Endothelial cell of umbilical vein (primary cell): ENCODE measurements around the gene GNGT2. TPM values are rescaled to one million over a fixed set of nuclear protein-coding genes. Genes with fewer than 3 reads are reported as not detected.

Source experiments
- BruUV-seq: library from RNA; stranded (reverse); fragments of 400-500 nt; replicated peaks from 2 replicates; lab custom pipeline; 2021; lab: Mats Ljungman, UMichigan
- CTCF ChIA-PET: fragments of 300-600, 350-600 bp; sonication (Branson Sonifier 250); formaldehyde crosslinking; loops from one replicate; lab custom pipeline; 2021; ENCODE audit warnings: antibody characterized with exemption, inconsistent platforms; lab: Charles Lee
- POLR2A ChIA-PET: fragments of 300-600, 350-600 bp; sonication (Branson Sonifier 250); formaldehyde crosslinking; loops from one replicate; lab custom pipeline; 2021; ENCODE audit warnings: antibody characterized with exemption, inconsistent platforms; lab: Charles Lee
- DNase-seq: peaks from one replicate; pipeline ENCODE4 v3.0.0-alpha.2; 2011; ENCODE audit warnings: low read depth, low spot score
- FAIRE-seq: peaks from 2 replicates; lab custom pipeline; 2011; peaks lifted over from hg19 to GRCh38; lab: Jason Lieb, UNC
- H2AFZ ChIP-seq: 2 replicates; pipeline ENCODE4 v1.6.0; 2012; ENCODE audit warnings: low read depth, low read length, control low read depth, inconsistent platforms
- H3K27ac ChIP-seq: 2 replicates; pipeline ENCODE4 v1.5.1; 2011; ENCODE audit warnings: low read depth, mild to moderate bottlenecking, control low read depth, low read length, moderate library complexity; ENCODE audit not compliant: insufficient read depth
- H3K27me3 ChIP-seq, 2 experiments: 2 replicates each; pipeline versions ENCODE4 v1.6.0 to v1.6.1; 2011; ENCODE audit warnings: low read length in 2 of 2, mixed read lengths in 1 of 2; ENCODE audit not compliant: control insufficient read depth in 2 of 2, insufficient read depth in 2 of 2
- H3K36me3 ChIP-seq, 2 experiments: 2 replicates in 1 of 2; 3 replicates in 1 of 2; pipeline ENCODE4 v1.5.1; 2011; ENCODE audit warnings: low read length in 2 of 2, mild to moderate bottlenecking in 1 of 2, moderate library complexity in 1 of 2; ENCODE audit not compliant: control insufficient read depth in 2 of 2, insufficient read depth in 2 of 2; ENCODE audit errors: extremely low read depth in 1 of 2
- H3K4me1 ChIP-seq: 3 replicates; pipeline ENCODE4 v1.5.1; 2011; ENCODE audit warnings: mild to moderate bottlenecking, low read length; ENCODE audit not compliant: control insufficient read depth, insufficient read depth; ENCODE audit errors: extremely low read depth
- H3K4me2 ChIP-seq: 2 replicates; pipeline ENCODE4 v1.6.1; 2011; ENCODE audit warnings: low read length, control low read depth, mixed read lengths; ENCODE audit not compliant: insufficient read depth
- H3K4me3 ChIP-seq, 3 experiments: fragments of 200-600 bp in 1 of 3; sonication (generic), shearing (Covaris generic) in 1 of 3; replicated peaks in 1 of 3; 2 replicates each; pipeline ENCODE4 v1.5.1; 2011 to 2016; ENCODE audit warnings: control low read depth in 3 of 3, low read length in 3 of 3, mild to moderate bottlenecking in 2 of 3, inconsistent platforms in 1 of 3, low read depth in 1 of 3, moderate library complexity in 1 of 3; ENCODE audit not compliant: insufficient read depth in 1 of 3
- H3K79me2 ChIP-seq: 2 replicates; pipeline ENCODE4 v1.6.0; 2012; ENCODE audit warnings: low read length, inconsistent platforms; ENCODE audit not compliant: control insufficient read depth, insufficient read depth
- H3K9ac ChIP-seq: replicated peaks from 2 replicates; pipeline ENCODE3; 2011; ENCODE audit warnings: low read length, control low read depth; ENCODE audit not compliant: insufficient read depth; ENCODE audit errors: extremely low read depth
- H3K9me1 ChIP-seq: replicated peaks from 3 replicates; pipeline ENCODE4 v1.6.0; 2011; ENCODE audit warnings: mild to moderate bottlenecking, low read length; ENCODE audit not compliant: control insufficient read depth, insufficient read depth; ENCODE audit errors: extremely low read depth
- H3K9me3 ChIP-seq: replicated peaks from 2 replicates; pipeline ENCODE4 v1.5.1; 2012; ENCODE audit warnings: low read length, inconsistent platforms; ENCODE audit not compliant: control insufficient read depth, insufficient read depth
- H4K20me1 ChIP-seq: replicated peaks from 2 replicates; pipeline ENCODE3; 2011; ENCODE audit warnings: mild to moderate bottlenecking, low read length; ENCODE audit not compliant: control insufficient read depth, insufficient read depth; ENCODE audit errors: extremely low read depth
- EZH2 ChIP-seq: IDR thresholded peaks from 2 replicates; pipeline ENCODE4 v1.6.1; 2012; ENCODE audit warnings: borderline replicate concordance, low read depth, mild to moderate bottlenecking, moderate library complexity, low read length, inconsistent platforms; ENCODE audit not compliant: severe bottlenecking
- FOS ChIP-seq: IDR thresholded peaks from 2 replicates; pipeline ENCODE4 v1.6.1; 2011; ENCODE audit warnings: mild to moderate bottlenecking, low read length, moderate library complexity, borderline replicate concordance; ENCODE audit not compliant: insufficient read depth
- GATA2 ChIP-seq: IDR thresholded peaks from 2 replicates; pipeline ENCODE4 v1.7.0; 2011; ENCODE audit warnings: low read depth, mild to moderate bottlenecking, moderate library complexity, mixed read lengths, low read length; ENCODE audit not compliant: insufficient read length, insufficient read depth
- JUN ChIP-seq: IDR thresholded peaks from 2 replicates; pipeline ENCODE4 v1.6.1; 2011; ENCODE audit warnings: borderline replicate concordance, low read depth; ENCODE audit not compliant: insufficient read length, insufficient read depth
- MYC ChIP-seq: IDR thresholded peaks from one replicate; pipeline ENCODE4 v1.6.1; 2011; ENCODE audit warnings: mild to moderate bottlenecking, low read depth, low read length
- POLR2A ChIP-seq: IDR thresholded peaks from 2 replicates; pipeline ENCODE4 v1.6.1; 2012; ENCODE audit warnings: low read depth, mild to moderate bottlenecking, control low read depth, low read length
- POLR2AphosphoS5 ChIP-seq: IDR thresholded peaks from 2 replicates; pipeline ENCODE4 v1.6.1; 2012; ENCODE audit warnings: low read depth, mild to moderate bottlenecking, control low read depth, low read length, moderate library complexity; ENCODE audit not compliant: insufficient read depth
- dilution Hi-C: fragments of 300-500 bp; cut with MboI; formaldehyde crosslinking; loops from one replicate; pipeline ENCODE4 v1.15.0; 2019; ENCODE audit warnings: low sequenced_read_pairs; ENCODE audit not compliant: extremely low pct_ligation_motif_present
- intact Hi-C: fragments of 100-400 bp; cut with micrococcal nuclease; formaldehyde crosslinking; loops from one replicate; pipeline ENCODE4 v1.10.0; 2022
- polyA plus RNA-seq, 4 experiments: library from polyadenylated mRNA; depleted of rRNA in 3 of 4; stranded (reverse) in 3 of 4; unstranded in 1 of 4; fragments of >200 nt; gene quantifications; 2 replicates each; pipeline versions ENCODE4 v1.2.1 to v1.2.3, GENCODE V29; 2011 to 2012; ENCODE audit warnings: missing spikeins in 1 of 4
- total RNA-seq: library from RNA; stranded (reverse); gene quantifications from 2 replicates; pipeline ENCODE4 v1.2.3, GENCODE V29; 2021
- TF ChIP-seq, protein P1 (sequence below): IDR thresholded peaks from 2 replicates; pipeline ENCODE4 v1.6.1; 2011; ENCODE audit not compliant: insufficient read depth, insufficient read length
- TF ChIP-seq, protein P2 (sequence below), 2 donors: IDR thresholded peaks; 1 replicate in 1 of 2; 2 replicates in 1 of 2; pipeline ENCODE4 v1.5.1; 2011; ENCODE audit warnings: low read length in 2 of 2, mild to moderate bottlenecking in 2 of 2, moderate library complexity in 2 of 2, control low read depth in 1 of 2, inconsistent platforms in 1 of 2, low read depth in 1 of 2; ENCODE audit not compliant: insufficient read depth in 1 of 2; ENCODE audit errors: extremely low read depth in 1 of 2

Gene GNGT2
- total and polyA plus RNA-seq, 2 donors (not counting 3 experiments of a cell fraction or from before 2014, with no cell fraction given): 2.8 to 3.8 TPM

DNA sequence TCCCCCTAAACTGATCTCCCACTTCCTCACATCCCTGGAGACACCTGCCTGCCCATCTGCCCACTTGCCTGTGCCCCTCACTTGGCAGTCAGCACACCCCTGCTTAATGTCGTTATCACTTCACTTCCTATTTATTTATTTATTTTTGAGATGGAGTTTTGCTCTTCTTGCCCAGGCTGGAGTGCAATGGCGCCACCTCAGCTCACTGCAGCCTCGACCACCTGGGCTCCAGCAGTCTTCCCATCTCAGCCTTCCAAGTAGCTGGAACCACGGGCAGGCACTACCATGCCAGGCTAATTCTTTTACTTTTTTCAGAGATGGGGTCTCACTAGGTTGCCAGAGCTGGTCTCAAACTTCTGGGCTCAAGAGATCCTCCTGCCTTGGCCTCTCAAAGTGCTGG is 43.7 kb upstream of the GNGT2 start:
- ChIA-PET CTCF (interaction anchor here (1.1 kb wide), 1 partner anchor 74 kb away, joined by 3 read pairs; no protein-coding TSS in a partner anchor), POLR2A (no interaction called here)

More for the DNA sequence above, 43.7 kb upstream of the GNGT2 start:
- no peaks in the 10 kb centered on the region for H4K20me1 ChIP-seq
- no peak overlapping the region for H3K4me2 ChIP-seq
- intact Hi-C loops: no loop called here
- DNase-seq (no peak), FAIRE-seq (no peak)
- H3K9me3 ChIP-seq: no peaks in the 10 kb centered on the region
- H3K9ac ChIP-seq: no peak overlapping the region
- no peak overlapping the region for H3K27ac ChIP-seq
- BruUV-seq: no TSS peak
- no peak overlapping the region for H2AFZ ChIP-seq
- no peaks in the 10 kb centered on the region for H3K79me2 ChIP-seq
- H3K36me3 ChIP-seq: no peaks in the 10 kb centered on the region
- H3K4me1 ChIP-seq: peaks cover 2% of the 10 kb centered on the region
- dilution Hi-C loops: no loop called here
- no peaks in the 10 kb centered on the region for H3K9me1 ChIP-seq
- TF ChIP-seq, protein P1, sequence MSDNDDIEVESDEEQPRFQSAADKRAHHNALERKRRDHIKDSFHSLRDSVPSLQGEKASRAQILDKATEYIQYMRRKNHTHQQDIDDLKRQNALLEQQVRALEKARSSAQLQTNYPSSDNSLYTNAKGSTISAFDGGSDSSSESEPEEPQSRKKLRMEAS: no peak
- TF ChIP-seq POLR2A (no peak), MYC (no peak), POLR2AphosphoS5 (no peak), JUN (no peak), GATA2 (no peak), EZH2 (no peak), FOS (no peak)
- TF ChIP-seq, protein P2, sequence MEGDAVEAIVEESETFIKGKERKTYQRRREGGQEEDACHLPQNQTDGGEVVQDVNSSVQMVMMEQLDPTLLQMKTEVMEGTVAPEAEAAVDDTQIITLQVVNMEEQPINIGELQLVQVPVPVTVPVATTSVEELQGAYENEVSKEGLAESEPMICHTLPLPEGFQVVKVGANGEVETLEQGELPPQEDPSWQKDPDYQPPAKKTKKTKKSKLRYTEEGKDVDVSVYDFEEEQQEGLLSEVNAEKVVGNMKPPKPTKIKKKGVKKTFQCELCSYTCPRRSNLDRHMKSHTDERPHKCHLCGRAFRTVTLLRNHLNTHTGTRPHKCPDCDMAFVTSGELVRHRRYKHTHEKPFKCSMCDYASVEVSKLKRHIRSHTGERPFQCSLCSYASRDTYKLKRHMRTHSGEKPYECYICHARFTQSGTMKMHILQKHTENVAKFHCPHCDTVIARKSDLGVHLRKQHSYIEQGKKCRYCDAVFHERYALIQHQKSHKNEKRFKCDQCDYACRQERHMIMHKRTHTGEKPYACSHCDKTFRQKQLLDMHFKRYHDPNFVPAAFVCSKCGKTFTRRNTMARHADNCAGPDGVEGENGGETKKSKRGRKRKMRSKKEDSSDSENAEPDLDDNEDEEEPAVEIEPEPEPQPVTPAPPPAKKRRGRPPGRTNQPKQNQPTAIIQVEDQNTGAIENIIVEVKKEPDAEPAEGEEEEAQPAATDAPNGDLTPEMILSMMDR (IDR thresholded peaks at IDR 0.05; ENCODE audit: extremely low read depth in 1 of 2, insufficient read depth in 1 of 2, low read depth in 1 of 2, low read length in 2 of 2): no peak
- H3K27me3 ChIP-seq: no peaks in the 10 kb centered on the region
- no peak overlapping the region for H3K4me3 ChIP-seq
